Stimulated activated CD8-positive, alpha-beta memory T cell treated with anti-CD3 and anti-CD28 coated beads, Interleukin-15, amount 100 ng/mL, for 1 hour (primary cell): ENCODE measurements around the gene YPEL1.
"Not testable (repeated sequence)": the region's sequence is repeated elsewhere in the genome, so short reads cannot be mapped to it uniquely, and the experiment has no call there.

Source experiments
- DNase-seq: peaks from one replicate; pipeline ENCODE4 v3.0.0-alpha.2; 2020; ENCODE audit warnings: low read depth

Gene YPEL1

DNA sequence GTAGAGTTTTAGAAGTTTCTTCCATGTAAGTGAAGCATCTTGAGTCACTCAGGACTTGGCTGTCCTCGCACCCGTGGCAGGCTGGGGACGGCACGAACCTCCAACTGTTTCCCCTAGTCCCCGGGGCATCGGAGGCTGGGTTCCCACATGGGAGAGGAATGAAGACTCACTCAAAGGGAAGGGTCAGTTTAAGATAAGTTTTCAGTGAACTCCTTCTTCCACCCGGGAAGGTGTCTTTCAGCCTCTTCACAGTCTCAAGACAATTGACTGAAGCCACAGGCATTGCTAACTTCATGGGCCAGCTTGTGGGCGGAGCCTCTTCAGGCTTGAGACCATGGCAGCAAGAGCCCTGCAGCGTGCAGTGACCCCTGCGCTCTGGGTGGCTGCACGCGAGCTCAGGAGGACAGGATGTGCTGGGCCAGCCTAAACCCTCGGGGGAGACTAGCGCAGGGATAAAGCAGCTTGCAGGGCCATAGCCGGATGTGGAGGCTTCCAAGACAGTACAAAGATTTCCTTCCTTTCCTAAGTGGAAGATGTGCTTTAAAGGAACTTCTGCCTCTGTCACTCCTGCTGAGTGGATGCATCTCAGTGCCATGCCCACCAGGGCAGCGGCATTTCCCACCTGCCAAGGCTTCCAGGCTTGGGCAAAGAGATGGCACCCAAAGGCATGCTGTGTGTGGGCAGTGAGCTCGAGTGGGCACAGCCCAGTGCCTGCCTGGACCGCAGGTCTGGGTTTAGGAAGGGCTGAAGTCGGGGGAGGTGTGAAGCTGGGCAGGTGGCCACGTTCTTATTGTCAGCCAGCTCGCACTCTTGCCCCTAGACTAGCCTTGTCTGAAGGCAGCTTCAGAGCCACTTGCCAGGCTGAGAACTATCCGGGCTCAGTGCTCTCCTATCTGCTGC is 36.9 kb downstream of the YPEL1 start:
- no peak for DNase-seq

DNA sequence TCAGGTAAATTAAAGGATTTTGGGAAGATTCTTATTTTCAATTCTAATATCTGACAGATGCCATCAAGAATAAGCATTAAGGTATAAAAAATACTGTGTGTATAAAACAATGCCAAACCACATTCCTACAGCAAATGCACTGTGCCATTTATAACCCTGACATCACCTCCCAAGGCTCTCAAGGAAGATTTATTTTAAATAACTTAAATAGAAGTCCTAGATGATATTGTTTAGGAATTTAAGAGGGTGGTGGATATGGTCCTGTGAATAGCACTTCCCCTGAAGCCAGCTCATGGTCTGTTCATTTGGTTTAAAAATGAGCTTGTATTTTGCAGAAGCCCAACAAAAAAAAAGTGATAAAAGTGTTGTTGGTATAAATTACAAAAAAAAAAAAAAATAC is 37.7 kb downstream of the YPEL1 start:
- no peak for DNase-seq

DNA sequence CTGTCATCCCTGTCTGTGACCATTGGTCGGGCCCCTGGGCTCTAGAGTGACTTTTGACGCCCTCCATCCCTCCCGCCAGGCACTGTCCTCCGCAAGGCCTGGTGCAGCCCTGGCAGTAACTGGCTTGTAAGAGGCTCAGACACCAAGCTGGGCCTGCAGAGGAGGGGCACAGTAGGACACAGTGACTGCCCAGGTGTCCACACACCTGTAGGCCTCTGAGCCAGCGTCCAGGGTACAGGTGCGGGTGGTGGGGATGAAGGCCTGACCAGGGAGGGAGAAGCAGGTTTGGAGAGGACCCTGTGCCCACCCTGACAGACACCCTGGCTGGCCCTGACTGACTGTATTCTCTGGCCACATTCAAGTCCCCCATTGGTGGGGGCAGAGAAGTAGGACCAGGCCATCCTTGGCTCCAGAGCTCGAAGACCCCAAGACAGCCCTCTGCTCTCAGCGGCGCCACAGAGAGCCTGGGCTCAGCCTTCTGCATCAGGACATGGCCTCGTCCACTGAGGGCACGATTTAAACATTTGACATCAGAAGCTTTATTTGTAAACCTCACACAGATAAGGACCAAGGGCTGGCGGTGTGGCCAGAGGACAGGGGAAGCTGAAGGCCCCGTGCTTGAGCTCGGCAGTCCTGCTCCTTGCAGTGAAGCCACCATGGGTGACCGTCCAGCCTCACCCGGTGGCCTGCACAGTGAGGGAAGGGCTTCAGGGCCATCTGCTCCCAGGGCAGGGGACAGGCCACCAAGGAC is 38.4 kb downstream of the YPEL1 start:
- no peak for DNase-seq

DNA sequence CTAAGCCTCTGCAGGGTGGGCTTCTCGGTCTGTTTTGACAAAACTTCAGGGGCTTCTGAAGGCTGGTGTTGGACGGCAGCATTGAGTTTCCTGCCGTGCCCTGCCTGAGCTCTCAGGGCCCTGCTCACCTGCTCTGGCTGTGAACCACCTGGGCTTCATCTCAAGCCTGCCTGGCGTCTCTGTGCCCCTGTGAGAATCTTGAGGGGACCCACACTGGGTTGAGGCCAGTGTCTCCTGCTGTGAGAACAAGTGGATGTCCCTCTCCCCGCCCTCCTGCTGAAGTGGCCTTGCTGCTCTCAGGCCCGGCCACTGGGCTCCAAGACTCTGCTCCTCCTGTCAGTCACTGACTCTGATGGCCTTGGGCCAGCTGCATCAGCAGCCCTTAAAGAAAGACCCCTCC is 39.5 kb downstream of the YPEL1 start:
- no peak for DNase-seq

DNA sequence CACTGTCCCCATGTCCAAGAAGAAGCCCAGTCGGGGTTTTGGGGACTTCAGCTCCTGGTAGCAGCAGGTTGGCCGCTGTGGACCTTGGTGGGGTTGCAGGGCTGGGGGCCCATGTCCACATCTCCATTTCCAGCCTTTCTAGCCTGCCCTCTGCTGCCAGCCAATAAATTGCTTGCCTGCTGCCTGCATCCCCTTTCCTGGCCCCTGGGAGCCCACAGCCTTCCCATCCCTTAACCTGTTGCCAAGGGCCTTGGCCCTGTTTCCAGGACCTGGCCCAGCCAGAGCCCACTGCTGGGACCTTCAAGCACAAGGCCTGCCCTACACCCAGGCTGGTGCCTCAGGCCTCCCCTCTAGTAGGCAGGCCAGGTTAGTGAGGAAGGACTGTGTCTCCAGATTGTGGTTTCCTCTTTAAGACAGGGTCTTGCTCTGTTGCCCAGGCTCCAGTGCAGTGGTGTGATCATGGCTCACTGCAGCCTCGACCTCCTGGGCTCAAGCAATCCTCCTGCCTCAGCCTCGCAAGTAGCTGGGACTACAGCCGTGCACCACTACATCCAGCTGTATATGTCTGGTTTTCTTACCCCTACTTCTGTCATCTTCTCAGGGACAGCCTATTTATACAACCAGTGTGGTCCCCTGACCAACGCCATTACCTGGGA is 40.0 kb downstream of the YPEL1 start:
- DNase-seq, result no peak

DNA sequence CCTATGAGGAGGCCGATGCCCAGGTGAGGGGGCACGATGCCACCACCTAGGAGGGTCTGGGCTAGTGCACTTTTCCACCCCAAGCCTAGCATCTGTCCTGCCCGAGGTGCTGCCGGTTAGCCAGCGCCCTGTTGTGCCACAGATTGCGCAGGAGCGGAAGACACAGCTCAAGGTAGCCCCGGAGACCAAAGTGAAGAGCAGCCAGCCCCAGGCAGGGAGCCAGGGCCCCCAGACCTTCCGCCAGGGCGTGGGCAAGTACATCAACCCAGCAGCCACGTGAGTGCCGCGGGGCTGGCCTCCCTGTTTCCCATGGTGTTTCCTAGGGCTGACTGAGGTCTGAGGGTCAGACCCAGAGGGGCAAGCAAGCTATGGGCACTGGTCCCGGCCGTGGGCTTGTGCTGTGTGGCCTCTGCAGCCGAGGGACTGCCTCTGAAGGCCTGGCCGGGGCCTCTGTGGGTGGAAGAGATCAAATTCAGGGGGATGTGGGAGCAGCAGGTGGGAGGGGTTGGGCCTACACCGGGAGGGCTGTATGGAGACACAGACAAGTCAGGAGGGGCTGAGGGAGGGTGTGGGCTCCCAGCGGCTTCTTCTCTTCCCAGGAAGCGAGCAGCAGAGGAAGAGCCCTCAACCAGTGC is 40.7 kb downstream of the YPEL1 start:
- DNase-seq, result no peak

DNA sequence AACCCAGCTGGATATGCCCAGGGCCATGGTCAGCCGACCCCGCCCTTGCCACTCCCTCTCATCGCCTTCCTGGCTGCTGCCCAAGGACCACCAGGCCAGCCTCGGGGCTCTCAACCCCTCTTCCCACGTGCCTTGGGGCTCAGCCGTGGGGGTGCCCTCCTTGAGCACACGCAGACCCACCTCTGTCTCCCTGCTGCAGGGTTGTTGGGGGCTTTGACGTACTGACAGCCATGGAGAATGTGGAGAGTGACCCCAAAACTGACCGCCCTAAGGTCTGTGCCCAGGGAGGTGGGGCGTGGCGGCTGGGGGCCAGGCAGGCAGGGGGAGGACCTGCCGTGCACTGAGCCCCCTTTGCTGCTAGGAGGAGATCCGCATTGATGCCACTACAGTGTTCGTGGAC is 41.2 kb downstream of the YPEL1 start:
- DNase-seq, result no peak

DNA sequence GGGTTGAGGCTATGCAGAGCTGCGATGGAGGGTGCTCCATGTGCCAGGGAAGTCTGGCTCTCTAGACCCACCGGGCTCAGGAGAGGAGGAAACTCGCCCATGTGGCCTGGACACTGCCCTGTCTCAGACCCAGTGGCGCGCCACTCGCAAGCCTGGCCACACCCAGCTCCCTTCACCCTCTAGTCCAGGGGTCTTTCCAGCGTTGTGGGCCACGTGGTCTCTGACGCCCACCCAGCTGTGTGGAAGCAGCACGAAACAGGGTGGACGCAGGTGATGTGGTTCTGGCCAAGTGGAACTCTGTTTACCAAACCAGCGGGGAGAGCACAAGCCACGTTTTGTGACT is 41.6 kb downstream of the YPEL1 start:
- no peak for DNase-seq

DNA sequence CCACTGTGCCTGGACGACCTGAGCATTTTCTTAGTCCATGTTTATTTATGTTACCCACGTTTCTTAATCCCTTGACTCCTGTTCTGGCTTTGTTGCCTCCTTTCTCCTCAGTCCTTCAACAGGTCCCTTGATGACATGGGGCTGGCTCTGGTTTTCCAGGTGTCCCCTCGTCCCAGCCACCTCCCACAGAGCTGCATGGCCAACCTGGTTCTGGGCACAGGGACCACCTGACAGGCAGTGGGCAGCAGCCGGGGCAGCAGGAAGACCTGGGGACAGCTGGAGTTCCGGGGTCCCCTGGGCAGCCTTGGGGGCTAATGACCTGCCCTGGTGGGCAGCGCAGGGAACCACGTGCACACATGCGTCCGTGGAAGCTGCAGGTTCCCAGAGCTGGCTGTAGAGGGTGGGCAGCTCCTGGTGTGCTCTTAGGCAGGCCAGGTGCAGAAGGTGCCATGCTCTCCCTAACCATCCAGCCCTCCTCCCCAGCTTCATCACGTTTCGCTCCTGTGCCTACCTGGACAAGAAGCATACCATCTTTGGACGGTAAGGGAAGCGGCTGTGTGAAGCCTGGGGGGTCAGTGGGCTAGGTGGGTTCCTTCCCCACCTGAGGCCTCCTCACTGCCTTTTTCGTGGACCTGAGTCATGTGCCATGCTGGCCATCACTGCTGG is 42.1 kb downstream of the YPEL1 start:
- DNase-seq, result no peak

DNA sequence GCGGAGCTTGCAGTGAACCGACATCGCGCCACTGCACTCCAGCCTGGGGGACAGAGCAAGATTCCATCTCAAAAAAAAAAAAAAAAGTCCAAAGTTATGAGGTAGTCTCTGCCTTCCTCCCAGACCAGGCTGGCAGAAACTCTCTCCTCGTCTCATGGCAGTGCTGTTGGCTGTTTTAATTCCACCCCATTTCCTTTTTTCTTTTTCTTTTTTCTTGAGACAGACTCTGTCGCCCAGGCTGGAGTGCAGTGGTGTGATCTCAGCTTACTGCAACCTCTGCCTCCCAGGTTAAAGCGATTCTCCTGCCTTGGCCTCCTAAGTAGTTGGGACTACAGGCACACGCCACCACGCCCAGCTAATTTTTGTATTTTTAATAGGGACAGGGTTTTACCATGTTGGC is 42.7 kb downstream of the YPEL1 start:
- not testable (repeated sequence) for DNase-seq

DNA sequence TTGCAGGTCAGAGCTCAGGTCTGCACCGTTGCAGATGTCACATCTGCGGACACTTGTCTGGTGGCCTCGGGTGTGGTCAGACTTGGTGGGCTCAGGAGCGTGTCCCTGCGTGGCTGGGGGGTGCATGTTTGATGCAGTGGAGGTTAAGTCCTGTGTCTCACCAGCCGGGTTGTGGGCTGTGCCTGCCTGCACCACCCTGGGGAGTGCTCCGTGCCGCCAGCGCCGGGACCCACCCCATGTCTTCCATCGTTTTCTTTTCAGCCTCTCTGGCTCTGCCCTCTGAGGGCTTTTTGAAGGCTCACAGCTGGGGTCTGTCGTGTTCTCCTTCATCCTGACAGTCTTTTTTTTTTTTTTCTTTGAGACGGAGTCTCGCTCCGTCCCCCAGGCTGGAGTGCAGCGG is 43.8 kb downstream of the YPEL1 start:
- DNase-seq, result no peak

DNA sequence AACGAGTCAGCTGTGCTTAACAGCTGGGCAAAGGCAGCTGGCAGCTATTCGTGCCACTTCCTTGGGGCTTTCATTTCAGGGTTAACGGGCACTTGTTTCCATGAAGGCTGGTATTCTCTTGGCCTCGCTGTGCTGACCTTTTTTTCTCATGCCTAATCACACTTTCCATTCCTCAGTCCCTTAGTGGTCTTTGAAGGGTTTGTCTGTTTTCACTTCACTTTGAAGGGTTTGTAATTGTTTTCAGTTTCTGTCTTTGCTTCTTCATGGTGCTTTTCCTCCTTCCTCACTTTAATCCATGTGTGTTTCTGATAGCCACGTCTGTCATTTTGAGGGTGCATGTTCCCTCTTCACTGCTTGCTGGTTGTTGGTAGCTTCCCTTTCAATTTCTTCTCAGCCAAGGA is 45.2 kb downstream of the YPEL1 start:
- DNase-seq, result no peak

DNA sequence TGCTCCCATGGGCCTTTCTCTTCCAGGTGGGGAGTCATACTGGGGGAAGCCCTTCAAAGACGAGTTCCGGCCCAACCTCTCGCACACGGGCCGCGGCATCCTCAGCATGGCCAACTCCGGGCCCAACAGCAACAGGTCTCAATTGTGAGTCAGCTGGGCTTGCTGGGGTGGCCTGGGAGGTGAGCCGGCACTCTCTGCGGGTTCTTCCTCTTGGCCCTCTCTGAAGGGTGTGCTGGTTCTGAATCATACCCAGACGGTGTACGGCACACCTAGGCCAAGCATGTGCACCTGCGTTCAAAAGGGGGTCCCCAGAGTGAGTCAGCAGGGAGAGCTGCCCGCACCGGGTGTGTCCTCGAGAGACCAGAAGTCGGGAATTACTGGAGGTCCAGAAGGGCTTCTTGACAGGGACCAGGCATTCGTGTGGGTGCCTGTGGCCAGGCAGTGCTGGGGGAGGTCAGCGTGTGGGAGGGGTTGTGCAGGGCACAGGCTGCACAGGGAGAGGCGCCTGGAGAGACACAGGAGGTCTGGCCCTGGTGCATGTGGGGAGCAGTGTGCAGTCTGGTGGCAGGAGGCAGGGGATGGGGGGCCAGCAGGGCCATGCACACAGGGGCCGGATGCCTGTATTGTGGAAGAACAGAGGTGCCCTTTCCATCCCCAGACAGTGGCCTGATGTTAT is 46.8 kb downstream of the YPEL1 start:
- DNase-seq, result no peak

DNA sequence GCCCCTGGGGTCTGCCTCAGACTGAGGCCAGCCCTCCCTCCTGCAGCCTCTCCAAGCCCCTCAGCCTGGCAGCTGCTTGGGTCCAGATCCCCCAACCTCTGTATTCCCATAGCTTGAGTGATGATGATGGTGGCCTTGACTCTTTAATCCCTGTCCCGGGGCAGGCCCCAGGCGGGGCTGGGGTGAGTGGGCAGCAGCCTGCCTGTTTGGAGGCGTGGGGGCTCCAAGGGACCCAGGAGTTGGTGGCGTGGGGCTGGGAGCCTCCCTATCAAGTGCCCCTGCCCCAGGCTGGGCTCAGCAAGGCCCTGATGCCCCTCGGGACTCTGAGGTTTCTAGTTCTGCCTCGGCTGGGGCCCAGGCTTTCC is 47.3 kb downstream of the YPEL1 start:
- DNase-seq, result no peak

DNA sequence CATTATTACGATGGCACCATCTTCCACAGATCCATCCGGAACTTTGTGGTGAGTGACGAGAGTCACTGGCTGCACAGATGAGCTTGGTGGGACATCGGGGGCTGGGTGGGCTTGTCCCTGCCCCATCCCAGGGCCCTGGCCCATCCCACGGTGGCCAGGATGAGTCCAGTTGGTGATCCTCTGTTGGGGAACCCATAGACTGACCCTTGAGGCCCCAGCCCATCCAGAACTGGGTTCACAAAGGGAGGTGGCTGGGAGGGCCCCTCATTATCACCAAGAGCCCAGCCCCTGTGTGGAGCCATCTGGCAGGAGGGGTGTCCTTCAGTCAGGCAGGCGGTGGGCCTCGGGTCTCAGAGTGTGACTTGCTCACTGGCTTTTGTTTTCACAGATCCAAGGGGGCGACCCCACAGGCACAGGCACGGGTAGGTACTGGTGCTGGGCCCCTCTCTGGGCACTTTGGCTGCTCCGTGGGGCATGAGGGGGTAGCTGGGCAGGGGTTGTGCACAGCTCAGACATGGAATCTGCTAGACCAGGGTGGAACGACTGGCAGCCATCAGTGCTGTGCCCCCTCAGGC is 47.8 kb downstream of the YPEL1 start:
- DNase-seq, result no peak

DNA sequence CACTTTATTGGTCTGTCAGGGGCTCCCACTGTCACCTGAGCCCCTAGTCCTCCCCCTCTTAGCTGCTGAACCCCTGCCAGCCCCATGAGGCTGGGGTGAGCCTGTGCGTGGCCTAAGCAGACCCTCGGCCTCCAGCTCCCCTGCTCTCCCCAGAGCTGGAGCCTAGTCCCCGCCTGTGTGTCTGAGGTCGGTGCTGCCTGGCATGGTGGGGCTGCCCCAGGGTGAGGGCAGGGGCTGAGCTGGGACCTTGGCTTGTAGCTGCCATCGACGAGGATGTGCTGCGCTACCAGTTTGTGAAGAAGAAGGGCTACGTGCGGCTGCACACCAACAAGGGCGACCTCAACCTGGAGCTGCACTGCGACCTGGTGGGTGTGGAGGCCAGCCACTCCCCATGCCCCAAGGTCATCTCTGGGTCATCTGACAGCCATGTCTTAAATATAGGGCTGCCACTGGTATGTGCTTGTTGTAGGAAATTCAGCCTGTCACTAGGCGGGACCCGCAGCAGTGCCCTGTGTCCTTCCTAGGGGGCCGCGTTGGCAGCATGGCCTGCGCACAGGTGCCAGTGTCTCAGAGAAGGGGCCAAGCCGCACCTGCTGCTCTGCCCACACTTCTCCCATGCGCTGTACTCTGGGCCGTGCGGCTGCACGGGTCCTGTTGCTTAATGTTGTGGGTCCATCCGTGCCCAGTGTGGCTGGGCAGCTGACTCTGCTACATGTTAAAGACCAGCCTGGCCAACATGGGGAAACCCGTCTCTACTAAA is 48.8 kb downstream of the YPEL1 start:
- no peak for DNase-seq

DNA sequence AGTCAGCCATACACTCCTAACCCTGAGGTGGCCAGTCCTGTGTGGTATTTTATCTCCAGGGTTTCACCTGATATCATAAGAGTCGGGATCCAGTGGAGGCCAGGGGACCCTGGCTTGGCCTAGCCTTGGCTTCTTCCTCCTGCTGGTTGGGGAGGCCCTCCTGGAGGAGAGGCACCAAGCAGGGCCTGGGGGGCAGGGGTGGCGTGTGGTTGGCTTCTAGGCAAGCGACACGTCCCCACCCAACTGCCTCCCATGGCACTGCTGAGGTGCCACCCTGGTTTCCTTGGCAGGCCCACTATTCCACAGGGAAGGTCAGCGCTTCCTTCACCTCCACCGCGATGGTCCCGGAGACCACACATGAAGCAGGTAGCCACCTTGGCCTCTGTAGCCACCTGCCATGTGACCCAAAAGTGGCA is 49.4 kb downstream of the YPEL1 start:
- DNase-seq, result no peak

DNA sequence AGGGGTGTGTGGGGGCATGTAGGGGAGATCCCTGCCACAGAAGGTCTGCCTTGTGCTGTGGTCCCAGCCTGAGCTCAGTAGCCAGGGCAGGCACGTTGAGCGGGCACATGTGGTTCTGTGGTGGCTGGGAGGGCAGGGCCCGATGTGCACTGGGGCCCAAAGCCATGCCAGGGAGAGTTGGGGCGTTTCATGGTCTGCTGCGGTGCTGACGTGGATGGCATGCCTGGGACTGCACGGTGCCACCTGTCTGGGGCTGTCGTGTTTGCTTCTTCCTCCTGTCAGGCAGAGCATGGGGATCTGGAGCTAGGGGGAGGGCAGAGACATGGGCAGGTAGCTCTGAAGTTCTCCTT is 50.5 kb downstream of the YPEL1 start:
- DNase-seq, result no peak

DNA sequence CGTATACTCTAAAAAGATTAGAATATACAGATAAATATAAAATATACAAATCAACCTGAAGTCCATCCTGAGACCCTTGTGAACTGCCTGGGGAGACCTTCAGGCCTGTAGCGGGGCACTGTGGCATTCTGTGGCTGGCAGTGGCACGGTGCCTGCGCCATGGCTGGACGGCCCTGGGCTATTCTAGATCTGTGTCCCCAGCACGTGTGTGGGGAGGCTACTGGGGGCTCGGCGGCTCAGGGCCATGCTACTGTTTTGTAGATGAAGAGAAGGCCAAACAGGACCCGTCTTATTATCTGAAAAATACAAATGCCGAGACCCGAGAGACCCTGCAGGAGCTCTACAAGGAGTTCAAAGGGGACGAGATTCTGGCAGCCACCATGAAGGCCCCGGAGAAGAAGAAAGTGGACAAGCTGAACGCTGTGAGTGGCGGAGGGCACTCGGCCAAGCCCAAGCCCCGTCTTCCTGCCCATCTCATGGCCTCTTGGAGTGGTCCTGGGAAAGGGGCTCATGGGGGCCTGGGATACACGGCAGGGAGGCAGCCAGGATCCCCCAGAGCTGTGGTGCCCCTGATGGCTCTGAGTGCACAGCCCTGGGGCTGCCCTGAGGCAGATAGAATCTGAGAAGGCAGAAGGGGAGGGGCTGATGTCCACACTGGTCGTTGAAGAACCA is 51.0 kb downstream of the YPEL1 start:
- DNase-seq, result no peak

DNA sequence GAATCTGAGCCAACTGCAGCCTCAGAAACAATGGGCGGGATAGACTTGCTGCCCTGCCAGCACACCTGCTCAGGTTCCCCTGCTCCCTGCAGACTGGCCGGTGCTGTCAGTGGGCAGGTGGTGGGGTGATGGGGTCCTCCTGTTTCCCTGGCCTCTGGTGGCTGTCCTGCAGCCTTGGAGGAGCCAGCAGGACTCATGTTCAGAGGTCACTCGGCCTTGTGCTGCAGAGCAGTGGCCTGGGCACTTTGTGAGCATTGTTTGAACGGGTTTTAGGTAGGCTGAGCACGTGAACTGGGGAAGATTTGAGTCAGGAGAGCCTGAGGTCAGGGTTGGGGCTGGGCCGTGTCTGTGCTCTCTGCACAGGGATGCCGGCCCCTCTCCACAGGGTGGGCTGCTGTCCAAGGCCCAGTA is 52.2 kb downstream of the YPEL1 start:
- DNase-seq, result no peak
